Osteocyte (in vitro differentiated cells): ENCODE data around the gene SERPINA3. TPM values are rescaled to one million over a fixed set of nuclear protein-coding genes. Genes with fewer than 3 reads are reported as not detected.

Experiments used
- DNase-seq: peaks from one replicate; pipeline ENCODE4 v3.0.0; 2021; ENCODE audit warnings: mixed read lengths; ENCODE audit not compliant: unreplicated experiment; ENCODE audit errors: extremely low spot score
- H3K27ac Mint-ChIP-seq: one replicate; pipeline ENCODE4 v1.8.0; 2021; ENCODE audit warnings: mild to moderate bottlenecking, mixed read lengths; ENCODE audit not compliant: unreplicated experiment
- H3K27me3 Mint-ChIP-seq: one replicate; pipeline ENCODE4 v1.8.0; 2021; ENCODE audit warnings: mixed read lengths; ENCODE audit not compliant: unreplicated experiment
- H3K36me3 Mint-ChIP-seq: one replicate; pipeline ENCODE4 v1.8.0; 2021; ENCODE audit warnings: mixed read lengths; ENCODE audit not compliant: unreplicated experiment
- H3K4me1 Mint-ChIP-seq: one replicate; pipeline ENCODE4 v1.8.0; 2021; ENCODE audit warnings: mixed read lengths; ENCODE audit not compliant: unreplicated experiment
- H3K4me3 Mint-ChIP-seq: one replicate; pipeline ENCODE4 v1.8.0; 2021; ENCODE audit warnings: mild to moderate bottlenecking, moderate library complexity, mixed read lengths; ENCODE audit not compliant: unreplicated experiment
- H3K9me3 Mint-ChIP-seq: one replicate; pipeline ENCODE4 v1.8.0; 2021; ENCODE audit warnings: mixed read lengths; ENCODE audit not compliant: unreplicated experiment
- CTCF ChIP-seq: fragments of 200-600 bp; sonication (generic); IDR thresholded peaks from 2 replicates; pipeline ENCODE4 v1.5.0; 2021; ENCODE audit warnings: antibody characterized with exemption, mild to moderate bottlenecking, moderate library complexity
- total RNA-seq: library from RNA; stranded (reverse); gene quantifications from 2 replicates; pipeline ENCODE4 v1.2.1, GENCODE V29; 2021

Gene SERPINA3
- total RNA-seq, 1 donor from 2014 or later: 1.2 TPM

- DNase-seq: no peak
- Mint-ChIP-seq H3K9me3 (peaks cover 32% of the 10 kb centered on the region), H3K27ac (no peak overlapping the region), H3K36me3 (peaks cover 3% of the 10 kb centered on the region), H3K4me3 (no peak overlapping the region), H3K4me1 (peaks cover 9% of the 10 kb centered on the region), H3K27me3 (no peaks in the 10 kb centered on the region)
- TF ChIP-seq CTCF: no peak
Observed at GRCh38 chr14:94615823-94616570, 3.8 kb downstream of the SERPINA3 start.

DNA sequence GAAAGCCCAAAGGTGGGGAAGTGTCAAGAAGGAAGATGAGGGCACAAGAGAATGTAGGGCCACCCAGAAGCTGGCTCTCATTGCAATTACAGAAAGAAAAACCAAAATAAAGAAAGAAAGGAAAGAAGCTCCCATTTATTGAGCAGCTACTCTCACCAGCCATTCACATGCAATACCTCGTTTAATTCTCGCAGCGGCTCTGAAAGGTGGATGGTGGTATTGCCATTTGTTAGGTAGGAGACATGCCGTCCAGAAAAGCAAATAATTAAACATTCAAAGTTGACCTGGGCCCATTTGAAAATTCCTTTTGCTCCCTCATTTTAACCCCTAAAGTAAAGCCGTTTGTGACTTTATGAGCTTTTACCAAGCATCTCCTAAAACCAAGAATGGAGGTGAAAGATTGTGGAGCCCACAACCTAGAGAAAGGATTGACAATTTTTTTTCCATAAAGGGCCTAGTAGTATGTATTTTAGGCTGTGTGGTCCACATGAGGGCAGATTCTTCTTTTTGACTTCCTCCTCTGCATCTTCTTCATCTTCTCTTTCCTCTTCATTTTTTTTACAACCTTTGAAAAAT is 5.3 kb downstream of the SERPINA3 start:
- peaks cover 3% of the 10 kb centered on the region for H3K36me3 Mint-ChIP-seq
- peaks cover 32% of the 10 kb centered on the region for H3K9me3 Mint-ChIP-seq
- DNase-seq: no peak
- TF ChIP-seq CTCF: no peak
- H3K4me3 Mint-ChIP-seq: no peak overlapping the region
- H3K4me1 Mint-ChIP-seq: peaks cover 8% of the 10 kb centered on the region
- no peak overlapping the region for H3K27ac Mint-ChIP-seq
- no peaks in the 10 kb centered on the region for H3K27me3 Mint-ChIP-seq

DNA sequence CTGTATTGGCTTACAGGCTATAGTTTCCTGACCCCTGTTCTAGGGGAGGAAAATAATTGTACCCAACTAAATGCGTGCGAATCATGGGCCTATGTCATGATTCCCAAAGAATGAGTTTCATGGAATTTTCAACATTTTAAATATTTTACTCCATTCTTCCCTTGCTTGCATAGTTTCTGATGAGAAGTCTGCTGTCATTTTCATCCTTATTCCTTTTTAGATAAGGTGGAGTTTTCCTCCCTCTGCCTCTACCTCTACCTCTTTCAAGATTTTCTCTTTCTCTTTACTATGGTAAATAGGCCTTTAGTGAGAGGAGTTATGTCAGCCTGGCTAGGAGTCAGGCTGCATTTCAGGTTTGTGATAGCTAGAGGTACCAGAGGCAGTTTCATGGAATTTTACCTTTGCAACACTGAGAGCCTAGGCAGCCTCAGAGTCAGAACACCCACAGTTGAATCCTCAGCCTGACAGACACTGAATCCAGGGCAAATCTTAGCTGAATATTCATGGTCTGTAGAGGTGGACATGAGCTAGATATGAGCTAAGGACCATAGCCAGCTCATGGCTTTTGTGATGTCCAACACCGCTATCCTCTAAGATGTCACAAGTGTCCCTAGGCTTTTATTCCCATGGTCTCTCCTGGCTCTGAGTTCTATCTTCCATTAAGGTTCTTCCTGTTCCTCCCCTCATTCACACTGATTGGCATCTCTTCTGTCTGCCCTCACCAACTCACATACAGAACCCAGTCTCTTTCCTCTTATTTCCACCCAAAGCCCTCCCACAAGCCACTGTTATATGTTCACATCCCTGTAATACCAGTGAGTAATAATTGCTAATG is 6.0 kb downstream of the SERPINA3 start:
- no peak for TF ChIP-seq CTCF
- DNase-seq: no peak
- H3K27ac Mint-ChIP-seq: no peak overlapping the region
- peaks cover 32% of the 10 kb centered on the region for H3K9me3 Mint-ChIP-seq
- no peaks in the 10 kb centered on the region for H3K27me3 Mint-ChIP-seq
- H3K4me3 Mint-ChIP-seq: no peak overlapping the region
- peaks cover 3% of the 10 kb centered on the region for H3K36me3 Mint-ChIP-seq
- H3K4me1 Mint-ChIP-seq: peaks cover 2% of the 10 kb centered on the region

GRCh38 chr14:94619297-94619696 is 7.1 kb downstream of the SERPINA3 start:
- Mint-ChIP-seq H3K36me3 (peaks cover 3% of the 10 kb centered on the region), H3K27me3 (no peaks in the 10 kb centered on the region), H3K9me3 (peaks cover 32% of the 10 kb centered on the region), H3K27ac (no peak overlapping the region), H3K4me3 (no peak overlapping the region), H3K4me1 (no peaks in the 10 kb centered on the region)
- TF ChIP-seq CTCF: no peak
- no peak for DNase-seq

DNA sequence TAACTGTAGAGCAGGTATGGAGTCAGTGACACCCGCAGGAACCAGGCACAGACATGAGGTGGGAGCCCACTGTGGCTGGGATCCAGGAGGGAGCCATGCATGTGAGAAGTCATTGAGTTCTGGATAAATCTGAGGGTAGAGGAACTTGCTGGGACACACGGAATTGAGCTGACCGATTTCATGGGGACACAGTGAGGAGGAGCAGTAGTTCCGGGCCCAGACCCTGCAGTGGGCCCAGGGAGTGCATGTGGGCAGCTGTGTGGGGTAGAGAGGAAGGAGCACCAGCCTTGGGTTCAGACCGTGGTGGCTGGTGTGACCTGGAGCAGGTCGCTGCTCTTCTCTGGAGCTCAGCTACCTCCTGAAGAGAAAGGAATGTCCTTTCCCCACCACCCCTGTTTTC is 8.4 kb downstream of the SERPINA3 start:
- Mint-ChIP-seq H3K36me3 (peaks cover 3% of the 10 kb centered on the region), H3K27me3 (no peaks in the 10 kb centered on the region), H3K9me3 (peaks cover 32% of the 10 kb centered on the region), H3K27ac (no peak overlapping the region), H3K4me1 (no peaks in the 10 kb centered on the region), H3K4me3 (no peak overlapping the region)
- no peak for TF ChIP-seq CTCF
- no peak for DNase-seq
